HL-60 (cell line): Measurements from ENCODE around the gene CYP2J2.

Experiments used
- CTCF ChIP-seq: IDR thresholded peaks from one replicate; pipeline ENCODE4 v1.5.1; 2011; ENCODE audit warnings: low read length, control low read depth, inconsistent platforms; ENCODE audit not compliant: insufficient read depth
- POLR2AphosphoS5 ChIP-seq: IDR thresholded peaks from 2 replicates; pipeline ENCODE4 v1.6.1; 2012; ENCODE audit warnings: low read depth

- TF ChIP-seq CTCF, result no peak
- no peak for TF ChIP-seq POLR2AphosphoS5
Measured at GRCh38 chr1:59897165-59897564, 29.4 kb downstream of the CYP2J2 start.
